ENCODE results near the gene ECEL1.

The ECEL1 gene

GRCh38 chr2:232483311-232483922 lies 4.2 kb downstream of the ECEL1 start:
- peak; percentile 5 for DNase-seq

- peak; percentile 9 for DNase-seq
Observed at GRCh38 chr2:232482301-232483238, 5.1 kb downstream of the ECEL1 start.

GRCh38 chr2:232481322-232482140 lies 6.1 kb downstream of the ECEL1 start:
- peak; percentile 5 for DNase-seq

GRCh38 chr2:232480201-232481190 lies 7.1 kb downstream of the ECEL1 start:
- peak; percentile 6 for DNase-seq

GRCh38 chr2:232479341-232480200 lies 8.1 kb downstream of the ECEL1 start:
- peak; percentile 6 for DNase-seq

- DNase-seq: peak; percentile 14
Observed at GRCh38 chr2:232478571-232479340, 8.9 kb downstream of the ECEL1 start.

GRCh38 chr2:232477751-232478510 lies 9.7 kb downstream of the ECEL1 start:
- peak; percentile 9 for DNase-seq

GRCh38 chr2:232476791-232477190 lies 10.8 kb downstream of the ECEL1 start:
- no peak for DNase-seq

- no peak for DNase-seq
Observed at GRCh38 chr2:232476045-232476444, 11.6 kb downstream of the ECEL1 start.

GRCh38 chr2:232473467-232473890 lies 14.2 kb downstream of the ECEL1 start:
- no peak for DNase-seq

GRCh38 chr2:232466221-232466620 lies 21.4 kb downstream of the ECEL1 start:
- DNase-seq: no peak

- DNase-seq: no peak
Observed at GRCh38 chr2:232465061-232465460, 22.6 kb downstream of the ECEL1 start.

- no peak for DNase-seq
Observed at GRCh38 chr2:232464544-232464885, 23.1 kb downstream of the ECEL1 start.

- peak; percentile 9 for DNase-seq
Observed at GRCh38 chr2:232463701-232464543, 23.7 kb downstream of the ECEL1 start.

- DNase-seq: no peak
Observed at GRCh38 chr2:232460171-232460570, 27.5 kb downstream of the ECEL1 start.

GRCh38 chr2:232459419-232460035 lies 28.1 kb downstream of the ECEL1 start:
- DNase-seq: no peak

GRCh38 chr2:232458661-232459418 lies 28.8 kb downstream of the ECEL1 start:
- no peak for DNase-seq
